Putamen (tissue), 1 donor: Measurements from ENCODE around the gene SLC25A52.
A peak's percentile ranks its signal among the peaks of the same experiment; 100 is the strongest.
"Not testable (repeated sequence)": the region's sequence is repeated elsewhere in the genome, so short reads cannot be mapped to it uniquely, and the experiment has no call there.

ENCODE experiments used
- DNase-seq: peaks from one replicate; pipeline ENCODE4 v3.0.0-alpha.2; 2016; ENCODE audit warnings: low spot score

SLC25A52 gene

GRCh38 chr18:31740180-31740579 is 20.5 kb downstream of the SLC25A52 start:
- DNase-seq = no peak

- no peak for DNase-seq
These were observed 21.0 kb downstream of the SLC25A52 start for GRCh38 chr18:31739651-31740050.

DNA sequence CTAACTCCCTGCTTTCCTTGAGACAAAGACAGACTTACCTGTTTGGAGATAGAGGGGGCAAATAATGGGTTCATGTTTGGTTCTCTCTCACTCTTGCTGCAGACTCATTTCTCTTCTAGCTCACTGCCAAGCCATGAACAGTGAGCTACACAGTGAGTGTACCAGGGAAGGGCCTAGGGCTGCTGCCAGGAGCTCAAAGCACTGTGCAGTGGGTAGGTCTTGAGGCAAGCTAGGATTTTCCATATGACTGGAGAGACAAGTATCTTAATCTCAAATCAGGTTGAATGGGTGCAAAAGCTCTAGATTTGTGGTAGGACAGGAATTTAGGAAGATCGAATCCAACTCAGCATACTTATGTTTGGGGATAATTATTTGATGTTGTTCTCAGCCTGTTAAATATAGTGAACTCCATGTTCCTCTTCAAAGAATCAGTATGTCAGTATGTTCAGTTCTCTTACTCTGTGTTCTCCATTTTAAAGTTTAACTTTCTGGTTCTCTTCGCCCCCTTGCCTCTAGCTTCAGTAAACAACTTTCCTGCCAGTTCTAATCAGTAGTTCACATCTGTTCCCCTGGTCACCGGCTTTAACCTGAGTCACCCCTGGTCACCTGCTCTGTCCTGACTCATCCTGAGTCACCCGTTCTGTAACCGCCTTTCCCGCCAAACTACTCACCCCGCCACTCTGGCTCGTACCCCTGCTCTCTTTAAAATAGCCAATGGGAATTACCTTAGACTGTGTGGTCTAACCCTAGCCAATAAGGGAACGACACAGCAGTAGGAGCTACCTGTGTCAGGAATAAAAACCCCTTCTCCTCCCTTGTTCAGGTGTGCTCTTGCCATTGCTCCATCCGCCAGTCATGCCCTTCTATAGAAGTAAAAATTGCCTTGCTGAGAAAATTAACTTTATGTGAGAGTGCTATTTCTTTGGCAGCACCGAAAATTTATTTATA is 21.9 kb downstream of the SLC25A52 start:
- no peak for DNase-seq

GRCh38 chr18:31736630-31737029 is 24.1 kb downstream of the SLC25A52 start:
- DNase-seq = no peak

DNA sequence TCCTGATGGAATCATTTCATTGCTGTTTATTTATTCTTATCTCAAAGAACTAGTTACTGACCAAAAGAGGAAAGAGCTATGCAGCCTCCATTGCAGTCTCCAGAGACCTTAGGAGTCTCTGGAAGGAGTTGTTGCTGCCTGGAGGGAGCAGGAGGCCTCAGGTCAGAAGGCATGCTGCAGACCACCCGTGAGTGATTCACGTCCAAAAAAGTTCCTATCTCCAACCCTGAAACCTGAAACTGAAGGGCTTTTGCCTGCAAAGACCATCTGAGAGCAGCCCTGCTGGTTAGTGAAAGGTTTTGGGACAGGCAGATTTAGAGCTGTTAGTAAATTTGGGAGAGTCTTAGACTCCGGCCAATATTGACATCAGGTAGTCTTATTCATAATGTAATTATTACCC is 29.1 kb downstream of the SLC25A52 start:
- no peak for DNase-seq

- DNase-seq = not testable (repeated sequence)
These were observed 31.5 kb downstream of the SLC25A52 start for GRCh38 chr18:31729196-31729595.

GRCh38 chr18:31723990-31724711 is 36.5 kb downstream of the SLC25A52 start:
- DNase-seq = no peak

GRCh38 chr18:31723639-31723989 is 37.1 kb downstream of the SLC25A52 start:
- DNase-seq = no peak

GRCh38 chr18:31722369-31722957 is 38.2 kb downstream of the SLC25A52 start:
- DNase-seq = peak; percentile 74

DNA sequence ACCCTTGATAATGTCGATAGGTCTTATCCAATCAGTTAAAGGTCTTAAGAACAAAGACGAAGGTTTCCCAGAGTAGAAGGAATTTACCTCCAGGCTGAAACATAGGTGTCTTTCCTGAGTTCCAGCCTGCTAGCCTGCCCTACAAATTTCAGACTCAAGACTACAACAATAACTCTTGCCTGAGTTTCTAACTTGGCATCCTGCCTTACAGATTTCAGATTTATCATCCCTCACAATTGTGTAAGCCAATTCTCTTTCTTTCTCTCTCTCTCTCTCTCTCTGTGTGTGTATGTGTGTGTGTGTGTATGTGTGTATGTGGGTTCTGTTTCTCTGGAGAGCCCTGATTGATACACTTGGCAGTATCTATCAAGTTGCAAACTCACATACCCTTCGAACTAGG is 39.1 kb downstream of the SLC25A52 start:
- DNase-seq = no peak

DNA sequence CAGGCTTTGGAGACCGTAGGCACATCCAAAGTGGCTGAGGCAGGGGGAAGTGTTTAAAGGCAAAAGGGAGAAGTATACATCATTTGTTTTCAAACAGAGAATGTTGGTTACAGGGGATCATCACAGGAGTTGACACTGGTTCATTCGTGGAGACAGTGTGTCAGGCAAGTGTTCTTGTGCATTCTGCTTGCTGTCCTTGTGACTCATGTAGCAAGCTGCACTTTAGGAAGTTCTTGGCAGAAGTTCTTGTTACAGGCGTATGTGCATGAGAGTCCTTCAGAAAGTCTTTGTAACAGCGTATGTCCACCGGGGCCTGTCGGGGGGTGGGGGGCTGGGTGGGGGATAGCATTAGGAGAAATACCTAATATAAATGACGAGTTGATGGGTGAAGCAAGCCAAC is 39.8 kb downstream of the SLC25A52 start:
- DNase-seq = no peak

DNA sequence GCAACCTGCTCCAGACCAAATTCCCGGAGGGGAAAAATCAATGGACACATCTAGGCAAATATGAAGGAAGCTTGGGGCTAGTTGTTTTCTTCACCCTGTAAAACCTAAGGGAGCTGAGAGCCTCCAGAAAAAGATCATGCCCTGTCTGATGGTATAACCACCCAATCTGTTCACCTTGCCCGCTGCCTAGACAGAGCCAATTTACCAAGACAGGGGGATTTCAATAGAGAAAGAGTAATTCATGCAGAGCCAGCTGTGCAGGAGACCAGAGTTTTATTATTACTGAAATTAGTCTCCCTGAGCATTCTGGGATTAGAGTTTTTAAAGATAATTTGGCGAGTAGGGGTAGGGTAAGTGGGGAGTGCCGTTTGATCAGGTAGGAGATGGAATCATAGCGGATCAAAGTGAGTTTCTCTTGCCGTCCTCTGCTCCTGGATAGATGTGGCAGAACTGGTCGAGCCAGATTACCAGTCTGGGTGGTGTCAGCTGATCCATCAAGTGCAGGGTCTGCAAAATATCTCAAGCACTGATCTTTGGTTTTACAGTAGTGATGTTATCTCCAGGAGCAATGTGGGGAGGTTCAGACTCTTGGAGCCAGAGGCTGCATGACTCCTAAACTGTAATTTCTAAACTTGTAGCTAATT is 41.2 kb downstream of the SLC25A52 start:
- no peak for DNase-seq

DNA sequence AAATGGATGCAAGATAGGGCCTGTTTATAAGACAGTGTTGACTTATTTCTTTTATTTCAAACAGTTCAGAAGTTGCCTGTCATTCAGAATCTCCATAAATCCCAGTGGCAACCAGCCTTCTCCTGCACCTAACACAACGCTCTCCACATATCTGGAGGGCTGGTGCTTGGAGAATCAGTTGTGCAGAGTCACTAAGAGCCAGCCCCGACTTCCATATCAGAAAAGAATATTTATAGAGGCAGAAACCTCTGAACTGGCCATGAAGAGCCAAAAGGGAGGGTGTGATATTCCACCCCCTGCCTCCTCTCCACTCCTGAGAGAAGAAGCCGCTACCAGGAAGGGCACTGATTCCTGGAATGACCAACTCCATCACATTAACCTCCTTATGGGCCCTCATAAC is 42.3 kb downstream of the SLC25A52 start:
- DNase-seq = no peak

- no peak for DNase-seq
These were observed 44.3 kb downstream of the SLC25A52 start for GRCh38 chr18:31716362-31716761.

DNA sequence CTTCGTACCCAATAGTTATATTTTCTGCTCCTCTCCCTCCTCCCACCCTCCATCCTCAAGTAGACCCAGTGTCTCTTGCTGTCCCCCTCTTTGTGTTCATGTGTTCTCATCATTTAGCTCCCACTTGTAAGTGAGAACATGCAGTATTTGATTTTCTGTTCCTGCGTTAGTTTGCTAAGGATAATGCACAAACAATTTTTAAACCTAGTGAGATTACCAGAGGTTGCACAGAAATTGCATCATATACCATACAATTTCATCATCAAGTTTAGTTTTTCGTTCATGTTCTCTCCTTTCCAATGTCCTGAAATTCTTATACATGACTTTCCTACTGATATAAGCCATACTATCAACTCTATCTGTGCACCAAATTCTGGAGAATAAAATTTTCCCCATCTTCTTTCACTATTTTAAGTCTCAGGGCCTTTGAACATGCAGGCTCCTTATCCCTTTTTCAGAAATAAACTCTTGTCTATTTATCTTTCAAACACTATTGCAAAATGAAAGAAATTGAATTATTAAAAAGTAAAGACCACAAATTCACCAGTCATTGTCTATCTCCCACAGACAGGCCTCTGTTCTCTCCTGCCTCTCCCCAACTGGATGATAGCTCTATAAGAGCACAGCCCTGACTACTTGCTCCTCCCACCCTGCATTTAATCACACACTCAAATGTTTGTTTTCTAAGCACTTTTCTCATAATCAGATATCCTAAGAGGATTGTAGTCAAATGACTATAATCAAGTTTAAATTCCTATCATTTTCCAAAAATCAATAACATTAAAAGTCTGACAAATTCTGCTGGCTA is 49.1 kb downstream of the SLC25A52 start:
- DNase-seq = no peak

- no peak for DNase-seq
These were observed 49.9 kb downstream of the SLC25A52 start for GRCh38 chr18:31710826-31711225.
